PC-3 (cell line): ENCODE results near the gene GABBR2.

Source experiments
- CTCF ChIP-seq: fragments of 300-600 bp; sonication (generic); conservative IDR thresholded peaks from 2 replicates; pipeline ENCODE4 v1.5.1; 2017; ENCODE audit warnings: antibody characterized with exemption, low read depth, mild to moderate bottlenecking, low read length
- EZH2 ChIP-seq: fragments of 300-600 bp; sonication (generic); IDR thresholded peaks from one replicate; pipeline ENCODE4 v1.6.1; 2017; ENCODE audit warnings: antibody characterized with exemption, mild to moderate bottlenecking, low read length; ENCODE audit not compliant: unreplicated experiment
- EZH2phosphoT487 ChIP-seq: fragments of 300-600 bp; sonication (generic); IDR thresholded peaks from 2 replicates; pipeline ENCODE4 v1.6.1; 2018; ENCODE audit warnings: mild to moderate bottlenecking, antibody characterized with exemption, low read length, borderline replicate concordance

DNA sequence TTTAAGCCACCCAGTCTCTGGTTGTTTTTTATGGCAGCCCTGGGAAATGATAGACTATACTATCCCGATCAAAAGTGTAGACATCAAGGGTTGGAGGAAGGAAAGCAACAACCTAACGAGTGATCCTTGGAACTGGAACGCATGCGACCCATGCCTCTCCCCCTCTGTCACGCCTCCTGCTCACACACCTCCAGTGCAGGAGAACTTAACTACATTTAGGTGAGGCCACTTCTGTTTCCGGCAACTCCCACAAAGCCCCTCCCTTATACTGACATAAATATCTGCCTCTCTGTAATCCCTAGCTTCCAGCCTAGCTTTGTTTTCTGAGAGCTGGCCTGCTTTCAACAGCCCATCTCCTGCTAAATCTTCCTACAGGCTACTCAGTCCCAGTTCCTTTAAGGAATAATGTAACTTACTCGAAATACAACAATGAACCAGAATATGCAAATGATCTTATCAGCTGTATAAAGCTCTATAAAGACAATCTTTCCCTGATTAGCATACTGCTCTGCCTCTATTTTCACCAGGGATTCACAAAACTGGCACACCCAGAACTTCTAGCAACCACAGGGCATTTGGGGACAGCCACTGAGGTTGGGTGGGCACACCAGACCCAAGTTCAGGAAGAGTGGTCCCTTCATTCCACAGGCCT is 73.9 kb downstream of the GABBR2 start:
- TF ChIP-seq CTCF (no peak), EZH2phosphoT487 (no peak), EZH2 (no peak)
